Activated T-cell treated with anti-CD3 and anti-CD28 coated beads for 48 hours (primary cell): ENCODE data around the gene ZNF80.

Source experiments
- DNase-seq: peaks from one replicate; pipeline ENCODE4 v3.0.0-alpha.2; 2020; ENCODE audit warnings: low read depth

The ZNF80 gene

DNA sequence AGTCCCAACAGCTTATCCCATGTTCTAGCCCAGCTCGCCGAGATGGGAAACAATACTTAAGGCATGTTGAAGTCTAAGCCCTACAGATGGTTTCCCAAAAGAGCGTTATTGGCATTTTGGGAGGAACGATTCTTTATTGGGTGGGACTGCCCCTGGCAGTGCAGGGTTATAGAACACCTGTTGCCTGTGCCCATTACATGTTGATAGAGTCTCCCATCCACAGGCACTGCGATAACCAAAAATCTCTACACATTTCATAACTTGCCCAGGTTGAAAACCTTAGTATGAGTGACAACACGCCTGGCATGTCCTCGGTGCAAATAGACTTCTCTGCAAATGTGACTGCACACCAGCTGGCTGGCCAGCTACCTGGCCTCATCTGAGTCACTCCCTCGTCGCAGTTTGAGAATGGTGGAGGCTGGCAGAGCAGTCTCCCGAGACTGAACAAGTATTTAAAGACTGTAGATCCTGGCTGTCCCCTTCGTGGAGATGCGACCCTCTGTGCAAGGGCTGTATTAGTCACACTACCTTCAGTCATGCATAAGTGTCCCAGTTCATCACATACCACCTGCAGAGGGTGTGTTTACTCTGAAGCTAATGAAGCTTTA, 18.7 kb downstream of the ZNF80 start:
- no peak for DNase-seq

DNA sequence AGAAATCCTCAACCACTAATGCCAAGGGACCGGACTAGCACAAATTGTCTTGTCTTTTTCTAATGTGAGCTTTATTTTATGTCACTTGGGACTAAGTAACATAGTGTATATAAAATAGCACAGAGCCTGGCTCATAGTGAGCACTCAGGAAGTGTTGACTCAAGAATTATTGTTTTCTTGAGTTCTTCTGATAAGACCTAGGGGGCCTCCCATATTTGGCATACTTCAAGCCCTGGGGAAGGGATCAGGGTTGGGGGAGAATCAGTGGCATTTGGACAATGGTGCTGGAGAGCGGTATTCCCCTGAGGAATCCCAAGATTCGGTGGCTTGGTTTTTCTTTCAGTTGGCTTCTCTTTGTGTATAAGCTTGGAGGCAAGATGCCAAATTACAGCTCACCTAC, 19.4 kb downstream of the ZNF80 start:
- no peak for DNase-seq

DNA sequence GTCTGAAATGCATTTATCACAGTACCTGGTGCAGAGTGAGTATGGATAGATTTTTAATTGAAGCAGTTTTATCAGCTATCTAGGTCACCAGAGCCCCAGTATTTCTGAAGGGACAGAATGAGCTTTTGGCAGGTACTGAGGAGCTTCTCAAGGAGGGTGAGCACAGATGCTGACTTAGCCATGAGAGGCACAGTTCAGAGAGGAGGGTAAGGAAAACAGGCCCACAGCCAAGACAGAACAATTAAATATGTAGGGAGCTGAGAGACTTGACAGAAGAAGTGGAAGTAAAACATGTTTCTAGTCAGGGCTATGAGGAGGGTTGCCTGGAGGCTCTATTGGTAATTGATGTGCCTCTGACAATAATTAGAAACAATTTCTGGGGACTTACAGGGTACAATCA, 20.1 kb downstream of the ZNF80 start:
- no peak for DNase-seq

GRCh38 chr3:114216186-114216970, 21.0 kb downstream of the ZNF80 start:
- no peak for DNase-seq

GRCh38 chr3:114214542-114215341, 22.6 kb downstream of the ZNF80 start:
- DNase-seq, result no peak

DNA sequence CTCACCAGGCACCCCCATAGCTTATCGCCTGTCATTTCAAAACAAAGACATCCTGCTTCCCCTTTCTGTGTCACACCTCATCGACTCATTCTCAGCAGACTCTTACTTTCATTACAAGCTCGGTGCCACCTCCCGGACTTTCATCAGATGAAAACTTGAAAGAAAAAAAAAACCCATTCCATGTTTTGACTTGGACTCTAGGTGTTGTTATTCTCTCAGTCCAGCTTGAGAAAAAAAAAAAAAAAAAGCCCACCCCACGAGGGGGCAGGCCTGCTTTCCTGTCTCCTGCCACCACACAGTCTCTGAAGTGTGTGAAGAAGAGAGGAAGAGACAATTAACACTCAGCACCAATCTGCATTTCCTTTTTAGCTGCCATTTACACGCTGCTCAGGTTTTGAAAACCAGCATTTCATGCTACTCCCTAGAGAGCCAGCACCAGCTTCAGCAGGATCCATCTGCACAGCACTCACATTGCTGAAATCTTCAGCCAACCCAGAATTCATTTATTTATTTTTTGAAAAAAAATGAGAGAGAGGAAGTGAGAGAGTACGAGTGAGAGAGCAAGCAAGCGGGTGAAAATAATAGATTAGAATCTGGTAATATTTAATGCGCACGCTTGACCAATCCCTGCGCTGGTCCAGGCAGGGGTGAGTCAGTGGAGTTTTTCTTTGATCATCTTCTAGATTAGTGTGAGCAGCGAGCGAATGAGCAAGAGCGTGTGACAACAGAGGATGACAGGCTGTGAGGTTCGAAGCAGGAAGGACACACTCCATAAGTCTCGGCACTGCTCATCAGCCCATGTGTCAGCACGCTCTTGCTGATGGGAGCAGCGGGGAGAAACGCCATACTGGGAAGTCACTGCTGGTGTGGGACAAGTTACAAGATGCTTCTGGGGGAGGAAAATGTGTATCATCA, 23.5 kb downstream of the ZNF80 start:
- peak; percentile 65 for DNase-seq

DNA sequence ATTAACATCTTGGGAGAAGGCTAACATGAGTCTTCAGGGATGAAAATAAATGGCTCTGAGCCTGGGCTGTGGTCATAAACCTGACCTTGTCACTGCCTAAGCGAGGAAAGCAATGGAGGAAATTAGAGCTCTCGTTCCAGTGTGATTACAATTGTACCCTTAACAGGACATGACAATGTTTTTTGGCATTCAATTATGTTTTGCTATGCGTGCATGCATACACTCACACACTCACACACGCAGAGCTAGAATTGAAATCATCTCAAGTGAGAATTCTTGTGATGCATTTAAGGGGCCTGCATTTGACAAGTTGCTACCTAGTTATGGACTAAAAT, 24.1 kb downstream of the ZNF80 start:
- DNase-seq, result no peak

GRCh38 chr3:114212646-114213045, 24.7 kb downstream of the ZNF80 start:
- DNase-seq, result no peak

DNA sequence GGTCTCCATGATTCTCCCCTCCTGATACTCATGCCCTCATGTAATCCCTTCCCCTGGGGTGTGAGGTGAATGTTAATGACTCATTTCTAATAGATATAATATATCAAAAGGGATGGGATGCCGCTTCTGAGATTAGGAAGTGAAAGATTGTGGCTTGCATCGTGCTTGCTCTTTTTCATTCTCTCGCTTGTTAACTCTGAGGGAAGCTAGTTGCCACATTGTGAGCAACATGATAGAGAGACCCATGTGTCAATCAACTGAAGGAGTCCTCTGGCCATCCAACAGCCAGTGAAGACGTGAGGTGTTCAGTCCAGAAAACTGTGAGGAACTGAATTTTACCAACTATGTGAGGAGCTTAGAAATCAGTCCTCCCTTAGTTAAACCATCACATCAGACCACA, 29.6 kb downstream of the ZNF80 start:
- no peak for DNase-seq

- no peak for DNase-seq
Observed at GRCh38 chr3:114206342-114206741, 31.0 kb downstream of the ZNF80 start.

DNA sequence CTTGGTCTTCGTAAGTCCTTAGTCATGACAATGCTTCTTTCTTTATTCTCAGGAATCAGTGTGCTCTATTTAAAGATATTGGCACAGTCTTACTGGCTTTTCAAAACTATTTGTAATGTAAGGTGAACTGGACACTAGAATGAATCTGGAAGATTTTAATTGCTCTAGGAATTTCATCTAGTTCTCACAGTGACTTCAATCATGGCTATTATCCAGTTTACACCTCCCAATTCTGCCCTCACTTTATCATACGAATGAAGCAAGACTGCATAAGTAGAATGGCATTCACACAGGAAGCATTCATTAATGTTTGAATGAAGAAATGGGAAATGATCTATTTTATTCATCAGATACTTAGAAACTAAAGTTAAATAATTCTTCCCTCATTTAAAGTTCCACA, 31.8 kb downstream of the ZNF80 start:
- DNase-seq, result no peak

DNA sequence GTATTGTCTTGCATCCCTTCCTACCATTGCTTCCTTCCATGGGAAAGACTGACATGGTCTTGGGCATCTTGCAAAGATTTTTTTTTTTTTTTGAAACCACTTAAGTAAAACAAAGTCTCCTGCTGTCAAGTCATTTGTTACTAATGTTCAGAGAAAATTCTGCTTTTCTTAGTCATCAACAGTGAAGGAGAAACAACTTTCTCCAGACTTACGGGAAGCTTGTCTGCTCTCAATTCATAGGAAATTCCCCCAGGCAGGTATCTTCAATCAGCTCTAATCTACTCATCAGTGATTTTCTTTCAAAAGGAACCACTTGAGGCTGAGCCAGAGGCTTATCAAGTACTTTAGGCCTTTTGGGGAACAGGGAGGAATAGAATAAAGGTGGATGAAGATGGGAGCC, 42.6 kb downstream of the ZNF80 start:
- no peak for DNase-seq

DNA sequence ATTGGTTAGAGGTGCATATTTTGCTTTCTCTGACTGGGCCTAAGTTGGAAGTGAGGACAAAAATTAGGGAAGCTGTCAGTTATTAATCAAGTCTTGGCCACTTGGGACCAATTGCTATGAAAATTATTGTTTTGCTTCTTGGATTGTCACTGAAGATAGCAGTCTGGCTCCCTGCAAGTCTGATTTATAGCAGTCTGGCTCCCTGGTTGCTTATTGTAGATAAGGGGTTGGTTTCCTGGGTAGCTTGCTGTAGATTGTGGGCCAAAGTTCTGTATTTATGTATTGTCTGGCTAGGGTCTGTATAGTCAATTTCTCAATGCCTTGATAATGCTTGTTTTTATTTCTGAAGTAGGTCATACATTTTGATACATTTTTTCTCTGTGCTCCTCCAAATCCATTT, 45.2 kb downstream of the ZNF80 start:
- no peak for DNase-seq

- no peak for DNase-seq
Observed at GRCh38 chr3:114186501-114186900, 50.9 kb downstream of the ZNF80 start.
